ENCODE measurements around the gene CA10.

Gene CA10

DNA sequence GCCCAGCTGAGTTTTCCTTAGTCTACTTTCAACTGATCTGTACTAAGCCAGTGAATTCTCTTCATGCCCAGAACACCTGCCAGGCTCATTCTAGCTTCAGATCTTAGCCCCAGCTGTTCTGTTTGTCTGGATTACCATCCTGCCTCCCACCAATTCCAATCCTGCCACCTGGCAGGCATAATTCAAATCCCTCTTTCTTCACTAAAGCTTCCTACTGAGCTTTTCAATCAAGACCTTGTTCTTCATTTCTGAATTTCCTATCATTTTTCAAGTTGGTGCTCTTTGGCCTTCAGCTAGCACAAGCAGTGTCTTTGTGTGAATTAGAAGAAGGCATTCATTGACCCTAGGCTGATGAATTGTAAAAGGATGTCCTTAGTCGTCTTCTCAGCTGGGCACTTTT is 540.5 kb downstream of the CA10 start:
- Histone ChIP-seq H3K9me2 (replicated peaks; ENCODE audit: control insufficient read depth, low read length) (no peaks in the 10 kb centered on the region), H3K79me2 (ENCODE audit: control insufficient read depth, low read length) (no peaks in the 10 kb centered on the region), H3K4me3 (ENCODE audit: low read length) (no peak overlapping the region), H4K20me1 (ENCODE audit: control insufficient read depth, insufficient read depth, low read depth, low read length) (no peaks in the 10 kb centered on the region), H3K36me3 (ENCODE audit: control insufficient read depth, low read length) (no peaks in the 10 kb centered on the region), H3K9me3 (ENCODE audit: control insufficient read depth, insufficient read depth, low read length) (no peaks in the 10 kb centered on the region), H3K27me3 (ENCODE audit: control insufficient read depth, low read length) (no peaks in the 10 kb centered on the region), H3F3A (ENCODE audit: control insufficient read depth, insufficient read depth) (no peaks in the 10 kb centered on the region), H3K4me1 (ENCODE audit: control insufficient read depth, low read length) (no peaks in the 10 kb centered on the region), H3K4me2 (ENCODE audit: low read length) (no peak overlapping the region), H3K27ac (ENCODE audit: low read depth, low read length) (no peak overlapping the region)
- TF ChIP-seq, protein P1, sequence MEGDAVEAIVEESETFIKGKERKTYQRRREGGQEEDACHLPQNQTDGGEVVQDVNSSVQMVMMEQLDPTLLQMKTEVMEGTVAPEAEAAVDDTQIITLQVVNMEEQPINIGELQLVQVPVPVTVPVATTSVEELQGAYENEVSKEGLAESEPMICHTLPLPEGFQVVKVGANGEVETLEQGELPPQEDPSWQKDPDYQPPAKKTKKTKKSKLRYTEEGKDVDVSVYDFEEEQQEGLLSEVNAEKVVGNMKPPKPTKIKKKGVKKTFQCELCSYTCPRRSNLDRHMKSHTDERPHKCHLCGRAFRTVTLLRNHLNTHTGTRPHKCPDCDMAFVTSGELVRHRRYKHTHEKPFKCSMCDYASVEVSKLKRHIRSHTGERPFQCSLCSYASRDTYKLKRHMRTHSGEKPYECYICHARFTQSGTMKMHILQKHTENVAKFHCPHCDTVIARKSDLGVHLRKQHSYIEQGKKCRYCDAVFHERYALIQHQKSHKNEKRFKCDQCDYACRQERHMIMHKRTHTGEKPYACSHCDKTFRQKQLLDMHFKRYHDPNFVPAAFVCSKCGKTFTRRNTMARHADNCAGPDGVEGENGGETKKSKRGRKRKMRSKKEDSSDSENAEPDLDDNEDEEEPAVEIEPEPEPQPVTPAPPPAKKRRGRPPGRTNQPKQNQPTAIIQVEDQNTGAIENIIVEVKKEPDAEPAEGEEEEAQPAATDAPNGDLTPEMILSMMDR (IDR thresholded peaks at IDR 0.05; ENCODE audit: low read depth, low read length, poor library complexity, severe bottlenecking): no peak
- no peak for TF ChIP-seq EZH2phosphoT487 (IDR thresholded peaks at IDR 0.05; ENCODE audit: borderline replicate concordance, low read length)

DNA sequence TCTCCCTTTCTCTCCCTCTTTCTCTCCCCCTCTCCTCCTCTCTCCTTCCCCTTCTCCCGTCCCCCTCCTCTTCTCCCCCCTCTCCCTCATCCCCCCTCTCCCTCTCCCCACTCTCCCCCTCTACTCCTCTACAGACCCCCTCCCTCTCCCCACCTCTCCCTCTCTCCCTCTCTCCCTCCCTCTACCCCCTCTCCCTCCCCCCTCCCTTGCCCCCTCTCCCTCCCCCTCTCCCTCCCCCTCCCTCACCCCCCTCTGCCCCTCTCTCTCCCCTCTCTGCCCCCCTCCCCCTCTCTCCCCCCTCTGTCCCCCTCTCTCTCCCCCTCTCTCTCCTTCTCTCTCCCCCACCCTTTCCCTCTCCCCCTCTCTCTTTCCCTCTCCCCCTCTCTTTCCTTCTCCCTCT is 545.3 kb downstream of the CA10 start:
- no peak overlapping the region for H3K4me3 ChIP-seq (ENCODE audit: low read length)

DNA sequence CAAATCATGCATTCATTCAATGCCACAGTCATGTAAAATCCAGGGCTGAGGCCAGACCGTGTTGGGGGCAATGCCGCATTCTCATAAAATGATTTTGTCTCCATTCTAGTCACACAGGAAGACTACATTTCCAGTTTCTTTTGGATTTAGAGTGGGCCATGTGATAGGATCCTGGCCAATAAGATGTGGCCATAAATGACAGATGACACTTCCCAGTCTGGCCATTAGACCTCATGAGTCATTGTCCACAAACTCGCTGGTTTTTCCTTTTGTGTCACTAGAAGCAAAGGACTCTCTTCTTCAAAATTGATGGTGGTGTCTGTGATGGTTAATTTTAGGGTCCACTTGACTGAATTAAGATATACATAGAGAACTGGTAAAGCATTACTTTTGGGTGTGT is 545.8 kb downstream of the CA10 start:
- no peak overlapping the region for H3K4me3 ChIP-seq (ENCODE audit: low read length)
- H3K27ac ChIP-seq (ENCODE audit: low read depth, low read length): no peak overlapping the region
- H3K36me3 ChIP-seq (ENCODE audit: control insufficient read depth, low read length): no peaks in the 10 kb centered on the region
- no peaks in the 10 kb centered on the region for H3K27me3 ChIP-seq (ENCODE audit: control insufficient read depth, low read length)
- H3K9me3 ChIP-seq (ENCODE audit: control insufficient read depth, insufficient read depth, low read length): no peaks in the 10 kb centered on the region
- H3K9me2 ChIP-seq (replicated peaks; ENCODE audit: control insufficient read depth, low read length): no peaks in the 10 kb centered on the region
- no peak overlapping the region for H3K4me2 ChIP-seq (ENCODE audit: low read length)
- H3K79me2 ChIP-seq (ENCODE audit: control insufficient read depth, low read length): no peaks in the 10 kb centered on the region
- H3F3A ChIP-seq (ENCODE audit: control insufficient read depth, insufficient read depth): no peaks in the 10 kb centered on the region
- H4K20me1 ChIP-seq (ENCODE audit: control insufficient read depth, insufficient read depth, low read depth, low read length): no peaks in the 10 kb centered on the region
- H3K4me1 ChIP-seq (ENCODE audit: control insufficient read depth, low read length): no peaks in the 10 kb centered on the region
- TF ChIP-seq EZH2phosphoT487 (IDR thresholded peaks at IDR 0.05; ENCODE audit: borderline replicate concordance, low read length): no peak
- TF ChIP-seq, protein P1 (IDR thresholded peaks at IDR 0.05; ENCODE audit: low read depth, low read length, poor library complexity, severe bottlenecking): no peak

More for the DNA sequence above, 545.3 kb downstream of the CA10 start:
- Histone ChIP-seq H3K4me1 (ENCODE audit: control insufficient read depth, low read length) (no peaks in the 10 kb centered on the region), H3K9me3 (ENCODE audit: control insufficient read depth, insufficient read depth, low read length) (no peaks in the 10 kb centered on the region), H3K36me3 (ENCODE audit: control insufficient read depth, low read length) (no peaks in the 10 kb centered on the region), H3F3A (ENCODE audit: control insufficient read depth, insufficient read depth) (no peaks in the 10 kb centered on the region), H3K4me2 (ENCODE audit: low read length) (no peak overlapping the region), H3K79me2 (ENCODE audit: control insufficient read depth, low read length) (no peaks in the 10 kb centered on the region), H3K27ac (ENCODE audit: low read depth, low read length) (no peak overlapping the region), H3K9me2 (replicated peaks; ENCODE audit: control insufficient read depth, low read length) (no peaks in the 10 kb centered on the region), H4K20me1 (ENCODE audit: control insufficient read depth, insufficient read depth, low read depth, low read length) (no peaks in the 10 kb centered on the region), H3K27me3 (ENCODE audit: control insufficient read depth, low read length) (no peaks in the 10 kb centered on the region)
- TF ChIP-seq EZH2phosphoT487 (IDR thresholded peaks at IDR 0.05; ENCODE audit: borderline replicate concordance, low read length): no peak

DNA sequence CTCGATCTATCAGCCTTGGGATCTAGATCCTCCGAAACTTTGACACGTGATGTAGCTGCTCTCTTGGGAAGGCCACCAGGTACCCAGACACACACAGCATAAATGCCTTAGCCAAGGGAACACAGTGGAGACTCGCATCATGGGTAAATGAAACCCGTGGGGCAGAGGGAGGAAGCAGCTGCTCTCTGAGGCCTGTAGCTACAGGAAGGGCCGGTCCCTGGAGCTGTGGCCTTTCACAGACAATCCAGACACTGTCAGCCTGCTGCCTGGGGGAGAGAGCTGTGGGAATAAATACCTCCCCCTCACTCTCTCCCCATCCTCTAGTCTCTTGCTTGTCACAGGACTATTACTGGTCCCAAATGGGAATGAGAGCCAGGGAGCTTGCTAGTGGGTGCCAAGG is 546.9 kb downstream of the CA10 start:
- TF ChIP-seq EZH2phosphoT487 (IDR thresholded peaks at IDR 0.05; ENCODE audit: borderline replicate concordance, low read length): no peak
- TF ChIP-seq, protein P1 (IDR thresholded peaks at IDR 0.05; ENCODE audit: low read depth, low read length, poor library complexity, severe bottlenecking): no peak
- no peaks in the 10 kb centered on the region for H3K9me2 ChIP-seq (replicated peaks; ENCODE audit: control insufficient read depth, low read length)
- H3K36me3 ChIP-seq (ENCODE audit: control insufficient read depth, low read length): no peaks in the 10 kb centered on the region
- H3K27me3 ChIP-seq (ENCODE audit: control insufficient read depth, low read length): no peaks in the 10 kb centered on the region
- no peaks in the 10 kb centered on the region for H3K79me2 ChIP-seq (ENCODE audit: control insufficient read depth, low read length)
- no peaks in the 10 kb centered on the region for H3K9me3 ChIP-seq (ENCODE audit: control insufficient read depth, insufficient read depth, low read length)
- H4K20me1 ChIP-seq (ENCODE audit: control insufficient read depth, insufficient read depth, low read depth, low read length): no peaks in the 10 kb centered on the region
- H3F3A ChIP-seq (ENCODE audit: control insufficient read depth, insufficient read depth): no peaks in the 10 kb centered on the region
- H3K27ac ChIP-seq (ENCODE audit: low read depth, low read length): no peak overlapping the region
- H3K4me3 ChIP-seq (ENCODE audit: low read length): no peak overlapping the region
- no peak overlapping the region for H3K4me2 ChIP-seq (ENCODE audit: low read length)
- H3K4me1 ChIP-seq (ENCODE audit: control insufficient read depth, low read length): no peaks in the 10 kb centered on the region

Data from DOHH2 (cell line).